ENCODE measurements around the gene SGK1.
"Not testable (repeated sequence)": the region's sequence is repeated elsewhere in the genome, so short reads cannot be mapped to it uniquely, and the experiment has no call there.

DNA sequence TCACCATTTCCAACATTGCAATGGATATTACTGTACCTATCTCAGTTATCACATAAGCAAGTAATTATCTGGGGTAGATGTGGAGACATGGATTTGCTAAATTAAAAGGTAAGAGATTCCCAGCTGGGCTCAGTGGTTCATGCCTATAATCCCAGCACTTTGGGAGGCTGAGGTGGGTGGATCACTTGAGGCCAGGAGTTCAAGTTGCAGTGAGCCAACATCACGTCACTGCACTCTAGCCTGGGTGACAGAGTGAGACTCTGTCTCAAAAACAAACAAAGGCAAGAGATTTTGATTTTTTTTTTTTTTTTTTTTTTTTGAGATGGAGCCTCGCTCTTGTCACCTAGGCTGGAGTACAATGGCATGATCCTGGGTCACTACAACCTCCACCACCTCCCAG lies 62.6 kb downstream of the SGK1 start:
- TF ChIP-seq, protein P1, sequence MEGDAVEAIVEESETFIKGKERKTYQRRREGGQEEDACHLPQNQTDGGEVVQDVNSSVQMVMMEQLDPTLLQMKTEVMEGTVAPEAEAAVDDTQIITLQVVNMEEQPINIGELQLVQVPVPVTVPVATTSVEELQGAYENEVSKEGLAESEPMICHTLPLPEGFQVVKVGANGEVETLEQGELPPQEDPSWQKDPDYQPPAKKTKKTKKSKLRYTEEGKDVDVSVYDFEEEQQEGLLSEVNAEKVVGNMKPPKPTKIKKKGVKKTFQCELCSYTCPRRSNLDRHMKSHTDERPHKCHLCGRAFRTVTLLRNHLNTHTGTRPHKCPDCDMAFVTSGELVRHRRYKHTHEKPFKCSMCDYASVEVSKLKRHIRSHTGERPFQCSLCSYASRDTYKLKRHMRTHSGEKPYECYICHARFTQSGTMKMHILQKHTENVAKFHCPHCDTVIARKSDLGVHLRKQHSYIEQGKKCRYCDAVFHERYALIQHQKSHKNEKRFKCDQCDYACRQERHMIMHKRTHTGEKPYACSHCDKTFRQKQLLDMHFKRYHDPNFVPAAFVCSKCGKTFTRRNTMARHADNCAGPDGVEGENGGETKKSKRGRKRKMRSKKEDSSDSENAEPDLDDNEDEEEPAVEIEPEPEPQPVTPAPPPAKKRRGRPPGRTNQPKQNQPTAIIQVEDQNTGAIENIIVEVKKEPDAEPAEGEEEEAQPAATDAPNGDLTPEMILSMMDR (IDR thresholded peaks at IDR 0.05; ENCODE audit: poor library complexity), result not testable (repeated sequence)
- not testable (repeated sequence) for TF ChIP-seq EZH2 (IDR thresholded peaks at IDR 0.05; ENCODE audit: borderline replicate concordance); EZH2phosphoT487 (IDR thresholded peaks at IDR 0.05; ENCODE audit: low read depth, severe bottlenecking, unreplicated experiment)

All from hepatocyte (in vitro differentiated cells).